GM15510 (cell line): Measurements from ENCODE around the gene ADARB2.

Source experiments
- POLR2A ChIP-seq: IDR thresholded peaks from 3 replicates; pipeline ENCODE4 v1.6.1; 2011; ENCODE audit warnings: borderline replicate concordance; ENCODE audit not compliant: insufficient read length; ENCODE audit errors: extremely low read depth

The ADARB2 gene

GRCh38 chr10:1229574-1229973, 507.8 kb downstream of the ADARB2 start:
- no peak for TF ChIP-seq POLR2A

DNA sequence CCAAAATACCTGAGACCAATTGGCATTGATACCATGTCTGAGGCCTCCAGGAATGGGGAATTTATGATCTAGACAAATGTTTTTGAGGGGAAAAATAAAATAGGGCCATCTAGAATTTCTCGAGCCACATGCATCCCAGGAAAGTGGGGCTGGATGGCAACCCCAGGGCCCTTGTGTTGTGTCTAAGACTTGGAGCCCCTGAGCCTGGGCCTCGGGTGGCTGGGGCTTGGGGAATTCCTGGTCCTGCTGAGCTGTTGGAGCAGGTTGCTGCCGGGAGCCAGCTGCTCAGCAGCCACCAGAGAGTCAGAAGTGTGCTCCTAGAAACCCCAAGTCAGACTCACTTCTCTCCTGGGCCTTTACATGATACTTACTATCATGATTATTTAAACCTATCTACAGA, 508.2 kb downstream of the ADARB2 start:
- no peak for TF ChIP-seq POLR2A

- no peak for TF ChIP-seq POLR2A
Measured at GRCh38 chr10:1228467-1228975, 508.8 kb downstream of the ADARB2 start.

- TF ChIP-seq POLR2A: no peak
Measured at GRCh38 chr10:1227510-1228402, 509.6 kb downstream of the ADARB2 start.

DNA sequence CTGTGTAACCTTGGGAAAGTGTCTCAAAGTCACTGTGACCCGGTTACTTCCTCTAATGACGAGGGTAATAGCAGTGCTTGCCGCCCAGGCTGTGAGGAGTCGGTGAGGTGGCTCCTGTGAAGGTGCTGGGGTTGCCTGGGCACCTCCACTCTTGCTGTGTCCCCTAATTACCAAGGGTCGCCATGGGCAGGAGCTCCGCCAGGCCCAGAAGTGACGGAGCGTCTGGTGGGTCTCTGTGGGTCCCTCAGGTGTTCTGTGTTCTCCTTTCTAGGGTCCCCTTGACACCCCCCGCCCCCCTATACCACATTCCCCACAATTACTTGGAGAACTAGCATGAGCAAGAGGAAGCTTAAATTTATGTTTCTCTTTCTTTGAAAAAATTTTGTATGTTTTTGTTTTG, 519.7 kb downstream of the ADARB2 start:
- TF ChIP-seq POLR2A: no peak

DNA sequence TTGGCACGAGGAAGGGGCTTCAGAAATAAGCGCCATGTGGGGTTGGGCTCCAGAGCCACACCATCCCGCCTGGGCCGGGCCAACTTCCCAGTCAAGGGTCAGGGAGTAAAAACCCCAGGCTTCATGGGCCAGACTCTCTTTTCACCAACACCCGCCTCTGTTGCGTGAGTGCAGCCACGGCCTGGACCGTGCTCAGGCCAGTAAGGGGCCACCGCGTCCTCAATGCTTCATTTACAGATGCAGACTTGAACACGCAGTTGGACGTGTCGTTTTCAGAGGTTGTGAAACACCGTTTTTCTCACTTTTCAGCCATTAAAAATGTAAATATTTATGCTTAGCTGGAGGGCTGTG, 520.1 kb downstream of the ADARB2 start:
- no peak for TF ChIP-seq POLR2A

DNA sequence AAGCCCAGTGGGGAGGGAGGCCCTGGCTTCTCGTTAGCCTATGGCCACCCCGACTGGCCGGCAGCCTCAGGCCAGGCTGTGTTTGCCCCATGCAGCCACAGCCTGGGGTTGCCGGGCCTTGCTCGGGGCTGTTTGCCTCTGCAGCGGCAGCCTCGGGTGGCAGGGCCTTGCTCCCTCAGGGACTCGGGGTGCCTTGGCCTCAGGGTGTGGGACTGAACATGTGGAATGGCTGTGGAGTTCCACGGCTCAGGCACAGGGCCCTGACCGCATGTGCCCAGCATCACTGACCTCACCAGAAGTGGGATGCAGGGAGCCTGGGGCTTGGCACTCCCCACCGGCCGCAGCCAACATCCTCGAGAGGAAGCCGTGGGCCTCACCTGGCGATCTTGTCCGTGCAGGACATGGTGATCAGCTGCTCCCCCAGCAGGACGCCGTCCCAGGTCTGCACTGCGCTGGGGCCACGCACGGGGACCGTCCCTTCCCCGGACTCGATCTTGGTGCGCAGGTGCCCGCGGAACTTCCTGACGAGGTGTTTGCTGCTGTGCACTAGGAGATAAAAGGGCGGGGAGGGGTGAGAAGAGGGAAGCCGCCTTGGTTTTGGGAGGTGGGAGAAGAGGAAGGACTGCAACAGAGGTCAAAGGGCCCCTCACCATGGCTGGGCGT, 520.6 kb downstream of the ADARB2 start:
- TF ChIP-seq POLR2A: no peak

DNA sequence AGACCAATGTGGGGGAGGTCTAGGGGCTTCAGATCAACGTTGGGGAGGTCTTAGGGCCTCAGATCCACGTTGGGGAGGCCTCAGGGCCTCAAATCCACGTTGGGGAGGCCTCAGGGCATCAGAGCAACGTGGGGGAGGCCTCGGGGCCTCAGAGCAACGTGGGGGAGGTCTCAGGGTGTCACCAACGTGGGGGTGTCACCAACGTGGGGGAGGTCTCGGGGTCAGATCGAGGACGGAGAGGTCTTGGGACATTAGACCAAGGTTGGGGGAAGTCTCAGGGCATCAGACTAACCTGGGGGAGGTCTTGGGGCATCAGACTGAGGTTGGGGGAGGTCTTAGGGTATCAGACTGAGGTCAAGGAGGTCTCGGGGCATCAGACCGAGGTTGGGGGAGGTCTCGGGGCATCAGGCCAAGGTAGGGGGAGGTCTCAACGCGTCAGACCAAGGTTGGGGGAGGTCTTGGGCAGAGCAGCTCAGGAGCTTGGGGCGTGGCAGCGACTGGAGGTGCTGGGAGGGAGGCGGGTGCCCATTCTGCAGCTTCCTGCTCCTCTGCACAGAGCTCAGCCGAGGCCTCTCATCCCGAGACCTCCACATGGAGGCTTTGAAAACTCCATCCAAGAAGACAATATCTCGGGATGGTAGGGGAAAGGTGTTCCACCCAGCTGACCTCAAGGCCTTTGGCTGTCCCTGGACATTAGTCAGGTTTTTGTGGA, 521.3 kb downstream of the ADARB2 start:
- TF ChIP-seq POLR2A: no peak

GRCh38 chr10:1214882-1215540, 522.3 kb downstream of the ADARB2 start:
- TF ChIP-seq POLR2A: no peak

DNA sequence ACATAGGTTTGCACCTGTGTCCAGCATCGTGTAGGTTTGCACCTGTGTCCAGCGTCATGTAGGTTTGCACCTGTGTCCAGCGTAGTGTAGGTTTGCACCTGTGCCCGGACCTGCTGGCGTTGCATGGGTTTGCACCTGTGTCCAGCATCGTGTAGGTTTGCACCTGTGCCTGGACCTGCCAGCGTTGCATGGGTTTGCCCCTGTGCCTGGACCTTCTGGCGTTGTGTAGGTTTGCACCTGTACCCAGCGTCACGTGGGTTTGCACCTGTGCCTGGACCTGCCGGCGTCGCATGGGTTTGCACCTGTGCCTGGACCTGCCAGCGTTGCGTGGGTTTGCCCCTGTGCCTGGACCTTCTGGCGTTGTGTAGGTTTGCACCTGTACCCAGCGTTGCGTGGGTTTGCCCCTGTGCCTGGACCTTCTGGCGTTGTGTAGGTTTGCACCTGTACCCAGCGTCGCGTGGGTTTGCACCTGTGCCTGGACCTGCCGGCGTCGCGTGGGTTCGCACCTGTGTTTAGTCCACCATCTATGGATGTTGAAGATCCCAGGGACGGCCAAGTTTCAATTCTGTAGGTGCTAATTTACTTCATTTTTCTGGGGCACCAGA, 523.2 kb downstream of the ADARB2 start:
- TF ChIP-seq POLR2A: no peak

DNA sequence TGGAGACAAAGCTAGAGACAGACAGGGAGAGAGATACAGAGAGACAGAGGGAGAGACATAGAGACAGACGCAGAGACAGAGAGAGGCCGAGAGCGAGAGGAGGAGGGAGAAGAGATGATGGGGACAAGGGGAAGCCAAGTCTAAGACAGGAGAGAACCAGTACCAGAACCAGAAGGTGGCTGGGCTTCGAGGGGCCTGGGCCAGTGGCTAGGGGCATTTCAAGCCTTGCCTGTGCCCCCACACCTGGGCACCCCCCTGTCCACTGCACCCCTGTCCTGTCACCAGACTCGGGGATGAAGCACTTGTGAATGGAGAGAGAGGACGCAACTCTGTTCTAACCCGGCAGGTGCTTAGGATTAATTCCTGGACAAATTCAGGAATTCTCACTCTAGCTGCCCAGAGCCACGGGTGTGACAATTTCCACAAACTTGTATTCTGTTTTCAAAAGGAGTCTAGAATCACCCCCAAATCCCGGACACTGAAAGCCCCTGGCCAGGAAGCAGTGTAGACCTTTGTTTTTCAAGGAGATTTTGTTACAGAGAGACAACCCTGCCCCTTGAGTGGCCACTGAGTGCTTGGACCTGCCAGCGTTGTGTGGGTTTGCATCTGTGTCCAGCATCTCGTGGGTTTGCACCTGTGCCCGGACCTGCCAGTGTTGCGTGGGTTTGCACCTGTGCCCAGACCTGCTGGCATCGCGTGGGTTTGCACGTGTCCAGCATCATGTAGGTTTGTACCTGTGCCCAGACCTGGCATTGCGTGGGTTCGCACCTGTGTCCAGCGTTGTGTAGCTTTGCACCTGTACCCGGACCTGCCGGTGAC, 523.9 kb downstream of the ADARB2 start:
- no peak for TF ChIP-seq POLR2A

GRCh38 chr10:1212571-1213141, 524.7 kb downstream of the ADARB2 start:
- no peak for TF ChIP-seq POLR2A
